Measurements from ENCODE around the gene CCL14.

The CCL14 gene

DNA sequence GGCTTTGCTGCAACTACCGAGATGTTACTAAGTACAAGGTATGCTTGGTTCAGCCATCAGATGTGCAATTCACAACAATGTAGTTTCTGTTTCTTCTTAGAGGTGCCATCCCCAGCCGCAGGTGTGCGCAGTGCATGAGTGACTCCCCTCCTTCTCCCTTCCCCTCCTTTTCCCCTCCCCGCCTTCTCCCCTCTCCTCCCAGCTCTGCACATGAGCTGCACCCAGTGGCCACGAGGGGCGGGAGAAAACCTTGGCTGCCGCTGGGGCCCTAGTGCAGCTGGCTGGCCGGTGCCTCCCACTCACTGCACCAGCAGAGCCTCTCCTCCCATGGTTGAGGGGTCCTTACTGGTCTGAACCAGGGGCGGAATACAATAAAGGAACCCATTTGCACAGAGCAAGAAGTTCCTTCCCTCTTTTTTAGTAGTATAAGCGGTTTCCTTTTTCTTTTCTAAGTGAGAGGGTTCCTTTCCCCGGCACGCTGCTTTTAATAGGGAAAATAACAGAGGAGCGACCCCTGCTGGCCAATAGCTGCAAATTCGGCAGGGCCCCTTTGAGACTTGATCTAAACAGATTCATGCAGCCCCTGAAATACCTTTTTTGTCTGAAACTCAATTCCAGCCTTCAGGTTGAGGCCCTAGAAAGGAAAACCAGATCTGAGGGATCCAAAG, 22.6 kb upstream of the CCL14 start:
- H3K79me2 ChIP-seq (ENCODE audit: control insufficient read depth, insufficient read depth, low read length, poor library complexity): no peaks in the 10 kb centered on the region
- WGBS (ENCODE audit: extremely low coverage, insufficient coverage, insufficient read length): no CpG with 5 or more reads among the region's 14 CpGs
- no peak overlapping the region for H3K18ac ChIP-seq (ENCODE audit: low read length)

DNA sequence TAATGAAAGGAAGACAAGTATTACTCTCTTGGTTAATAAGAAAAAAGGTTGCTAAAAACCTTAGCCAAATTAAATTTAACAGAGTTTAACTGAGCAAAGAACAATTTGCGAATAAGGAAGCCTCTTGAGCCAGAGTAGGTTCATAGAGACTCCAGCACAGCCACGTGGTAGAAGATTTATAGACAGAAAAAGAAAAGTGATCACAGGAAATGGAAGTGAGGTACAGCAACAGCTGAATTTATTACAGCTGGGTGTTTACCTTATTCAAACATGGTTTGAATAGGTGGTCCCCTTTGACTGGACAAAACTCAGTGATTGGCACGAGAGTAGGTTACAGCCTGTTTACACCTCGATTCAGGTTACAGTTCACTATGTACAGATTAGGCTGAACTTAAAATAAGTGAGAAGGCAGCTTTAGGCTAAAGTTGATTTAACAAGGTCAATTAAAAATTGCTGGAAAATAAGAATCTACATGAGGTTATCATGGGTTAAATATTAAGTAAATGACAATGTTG, 18.1 kb upstream of the CCL14 start:
- H3K18ac ChIP-seq (ENCODE audit: low read length): no peak overlapping the region
- no peak overlapping the region for H2BK5ac ChIP-seq (ENCODE audit: low read depth, low read length, poor library complexity)
- H2AFZ ChIP-seq (ENCODE audit: insufficient read depth, low read length, poor library complexity): no peak overlapping the region
- no peak overlapping the region for H2BK120ac ChIP-seq (ENCODE audit: insufficient read depth, low read length, poor library complexity)
- H3K4me1 ChIP-seq (ENCODE audit: control insufficient read depth in 1 of 2, insufficient read depth in 2 of 2, low read length in 2 of 2): no peaks in the 10 kb centered on the region
- no peak overlapping the region for H3K4ac ChIP-seq (ENCODE audit: low read depth, low read length)
- H3K9me3 ChIP-seq (ENCODE audit: insufficient read depth, low read depth, low read length): peaks cover 11% of the 10 kb centered on the region
- H3K79me1 ChIP-seq (ENCODE audit: low read length): no peaks in the 10 kb centered on the region
- no CpG with 5 or more reads among the region's 4 CpGs for WGBS (ENCODE audit: extremely low coverage, insufficient coverage, insufficient read length)
- no peaks in the 10 kb centered on the region for H3K36me3 ChIP-seq (ENCODE audit: control insufficient read depth in 1 of 2, insufficient read depth in 2 of 2, low read length in 2 of 2)
- no peak overlapping the region for H3K27ac ChIP-seq (ENCODE audit: low read depth, low read length)
- no peak for DNase-seq
- no peak overlapping the region for H3K9ac ChIP-seq (ENCODE audit: low read length)
- no peak overlapping the region for H4K8ac ChIP-seq (ENCODE audit: low read depth, low read length)
- no peak overlapping the region for H3K4me3 ChIP-seq (ENCODE audit: low read depth, low read length)
- no peaks in the 10 kb centered on the region for H3K79me2 ChIP-seq (ENCODE audit: control insufficient read depth, insufficient read depth, low read length, poor library complexity)
- no peak overlapping the region for H4K12ac ChIP-seq (ENCODE audit: low read depth, low read length)
- no peak overlapping the region for H3K4me2 ChIP-seq (ENCODE audit: low read length)
- H3K23ac ChIP-seq (ENCODE audit: low read length): no peak overlapping the region
- no peak overlapping the region for H3K14ac ChIP-seq (ENCODE audit: low read length)
- H2AK5ac ChIP-seq (ENCODE audit: low read length): no peak overlapping the region
- H4K91ac ChIP-seq (ENCODE audit: low read depth, low read length): no peak overlapping the region
- H2BK12ac ChIP-seq (ENCODE audit: low read length): no peak overlapping the region
- H3K27me3 ChIP-seq (ENCODE audit: insufficient read depth, low read length): no peaks in the 10 kb centered on the region

More for the DNA sequence above, 22.6 kb upstream of the CCL14 start:
- peaks cover 17% of the 10 kb centered on the region for H3K9me3 ChIP-seq (ENCODE audit: insufficient read depth, low read depth, low read length)
- no peak overlapping the region for H2AFZ ChIP-seq (ENCODE audit: insufficient read depth, low read length, poor library complexity)
- H3K14ac ChIP-seq (ENCODE audit: low read length): no peak overlapping the region
- H3K4ac ChIP-seq (ENCODE audit: low read depth, low read length): no peak overlapping the region
- H4K8ac ChIP-seq (ENCODE audit: low read depth, low read length): no peak overlapping the region
- H4K12ac ChIP-seq (ENCODE audit: low read depth, low read length): no peak overlapping the region
- H2BK120ac ChIP-seq (ENCODE audit: insufficient read depth, low read length, poor library complexity): no peak overlapping the region
- no peak overlapping the region for H3K4me3 ChIP-seq (ENCODE audit: low read depth, low read length)
- H3K4me1 ChIP-seq (ENCODE audit: control insufficient read depth in 1 of 2, insufficient read depth in 2 of 2, low read length in 2 of 2): no peaks in the 10 kb centered on the region
- H4K91ac ChIP-seq (ENCODE audit: low read depth, low read length): no peak overlapping the region
- H2AK5ac ChIP-seq (ENCODE audit: low read length): no peak overlapping the region
- no peaks in the 10 kb centered on the region for H3K79me1 ChIP-seq (ENCODE audit: low read length)
- H3K23ac ChIP-seq (ENCODE audit: low read length): no peak overlapping the region
- no peak overlapping the region for H2BK12ac ChIP-seq (ENCODE audit: low read length)
- no peaks in the 10 kb centered on the region for H3K36me3 ChIP-seq (ENCODE audit: control insufficient read depth in 1 of 2, insufficient read depth in 2 of 2, low read length in 2 of 2)
- no peak overlapping the region for H3K9ac ChIP-seq (ENCODE audit: low read length)
- H3K27me3 ChIP-seq (ENCODE audit: insufficient read depth, low read length): no peaks in the 10 kb centered on the region
- DNase-seq: peak in 1 of 2 donors; percentile 8
- H2BK5ac ChIP-seq (ENCODE audit: low read depth, low read length, poor library complexity): no peak overlapping the region
- H3K27ac ChIP-seq (ENCODE audit: low read depth, low read length): no peak overlapping the region
- H3K4me2 ChIP-seq (ENCODE audit: low read length): no peak overlapping the region

DNA sequence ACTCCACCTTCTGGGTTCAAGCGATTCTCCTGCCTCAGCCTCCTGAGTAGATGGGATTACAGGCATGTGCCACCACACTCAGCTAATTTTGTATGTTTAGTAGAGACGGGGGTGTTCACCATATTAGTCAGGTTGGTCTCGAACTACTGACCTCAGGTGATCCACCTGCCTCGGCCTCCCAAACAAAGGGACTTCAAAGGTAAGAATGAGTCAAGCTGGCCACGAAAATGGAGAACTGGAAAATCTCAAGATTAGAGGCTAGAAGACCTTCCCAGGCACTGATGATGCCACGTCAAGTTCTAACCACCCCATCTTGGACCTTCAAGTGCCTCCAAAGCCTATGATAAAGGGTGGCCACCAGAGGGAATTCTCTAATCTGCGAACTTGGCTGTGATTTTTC, 16.1 kb upstream of the CCL14 start:
- Histone ChIP-seq H4K8ac (ENCODE audit: low read depth, low read length) (no peak overlapping the region), H3K9ac (ENCODE audit: low read length) (no peak overlapping the region), H3K18ac (ENCODE audit: low read length) (no peak overlapping the region), H4K91ac (ENCODE audit: low read depth, low read length) (no peak overlapping the region), H2AFZ (ENCODE audit: insufficient read depth, low read length, poor library complexity) (no peak overlapping the region), H3K4me1 (ENCODE audit: control insufficient read depth in 1 of 2, insufficient read depth in 2 of 2, low read length in 2 of 2) (no peaks in the 10 kb centered on the region), H3K23ac (ENCODE audit: low read length) (no peak overlapping the region), H3K79me1 (ENCODE audit: low read length) (no peaks in the 10 kb centered on the region), H2AK5ac (ENCODE audit: low read length) (no peak overlapping the region), H3K4me2 (ENCODE audit: low read length) (no peak overlapping the region), H3K27me3 (ENCODE audit: insufficient read depth, low read length) (no peaks in the 10 kb centered on the region), H3K9me3 (ENCODE audit: insufficient read depth, low read depth, low read length) (peaks cover under 1% of the 10 kb centered on the region), H2BK12ac (ENCODE audit: low read length) (no peak overlapping the region), H3K4me3 (ENCODE audit: low read depth, low read length) (no peak overlapping the region), H2BK120ac (ENCODE audit: insufficient read depth, low read length, poor library complexity) (no peak overlapping the region), H3K36me3 (ENCODE audit: control insufficient read depth in 1 of 2, insufficient read depth in 2 of 2, low read length in 2 of 2) (no peaks in the 10 kb centered on the region), H3K14ac (ENCODE audit: low read length) (no peak overlapping the region), H3K27ac (ENCODE audit: low read depth, low read length) (no peak overlapping the region), H3K79me2 (ENCODE audit: control insufficient read depth, insufficient read depth, low read length, poor library complexity) (no peaks in the 10 kb centered on the region), H4K12ac (ENCODE audit: low read depth, low read length) (no peak overlapping the region), H2BK5ac (ENCODE audit: low read depth, low read length, poor library complexity) (no peak overlapping the region), H3K4ac (ENCODE audit: low read depth, low read length) (no peak overlapping the region)
- DNase-seq: no peak
- WGBS (ENCODE audit: extremely low coverage, insufficient coverage, insufficient read length): no CpG with 5 or more reads among the region's 7 CpGs

DNA sequence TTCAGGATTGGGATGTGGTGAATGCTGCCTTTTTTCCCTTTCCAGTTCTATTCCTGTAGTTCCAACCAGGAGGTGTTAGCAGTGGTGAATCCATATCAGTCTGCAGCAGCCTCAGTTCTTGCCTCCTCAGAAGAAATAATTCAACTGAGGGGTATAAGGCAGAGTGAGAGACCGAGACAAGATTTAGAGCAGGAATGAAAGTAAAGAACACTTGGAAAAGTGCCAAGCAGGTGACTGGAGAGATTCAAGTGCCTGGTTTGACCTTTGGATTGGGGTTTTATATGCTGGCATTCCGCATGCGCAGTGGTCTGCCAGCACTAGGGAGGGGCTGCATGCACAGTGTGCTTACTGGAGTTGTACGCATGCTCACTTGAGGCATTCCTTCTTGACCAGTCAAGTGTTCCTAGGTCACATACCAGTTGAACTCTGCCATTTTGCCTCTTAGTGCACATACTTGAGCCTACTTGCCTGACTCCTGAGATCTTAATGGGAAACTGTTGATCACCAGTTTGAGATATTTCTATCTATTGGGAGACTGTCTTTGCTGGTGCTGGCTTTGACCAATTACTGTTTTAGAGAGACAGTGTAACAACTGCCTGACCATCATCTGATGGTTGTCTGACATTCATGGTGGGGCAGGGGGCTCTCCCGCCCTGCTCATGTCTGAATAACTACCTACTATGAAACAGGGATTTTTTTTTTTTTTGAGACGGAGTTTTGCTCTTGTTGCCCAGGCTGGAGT, 15.5 kb upstream of the CCL14 start:
- H3K27me3 ChIP-seq (ENCODE audit: insufficient read depth, low read length): no peaks in the 10 kb centered on the region
- no peak overlapping the region for H3K27ac ChIP-seq (ENCODE audit: low read depth, low read length)
- no peak overlapping the region for H2AFZ ChIP-seq (ENCODE audit: insufficient read depth, low read length, poor library complexity)
- H2BK120ac ChIP-seq (ENCODE audit: insufficient read depth, low read length, poor library complexity): no peak overlapping the region
- H4K91ac ChIP-seq (ENCODE audit: low read depth, low read length): no peak overlapping the region
- no peak overlapping the region for H3K14ac ChIP-seq (ENCODE audit: low read length)
- peak overlapping the region; percentile 4 for H3K9ac ChIP-seq (ENCODE audit: low read length)
- no peak overlapping the region for H3K23ac ChIP-seq (ENCODE audit: low read length)
- no peak overlapping the region for H4K8ac ChIP-seq (ENCODE audit: low read depth, low read length)
- H3K4ac ChIP-seq (ENCODE audit: low read depth, low read length): no peak overlapping the region
- no peak overlapping the region for H3K18ac ChIP-seq (ENCODE audit: low read length)
- no peak overlapping the region for H2AK5ac ChIP-seq (ENCODE audit: low read length)
- H3K79me1 ChIP-seq (ENCODE audit: low read length): no peaks in the 10 kb centered on the region
- no peaks in the 10 kb centered on the region for H3K36me3 ChIP-seq (ENCODE audit: control insufficient read depth in 1 of 2, insufficient read depth in 2 of 2, low read length in 2 of 2)
- H3K9me3 ChIP-seq (ENCODE audit: insufficient read depth, low read depth, low read length): no peaks in the 10 kb centered on the region
- no peak overlapping the region for H3K4me2 ChIP-seq (ENCODE audit: low read length)
- H2BK12ac ChIP-seq (ENCODE audit: low read length): no peak overlapping the region
- H2BK5ac ChIP-seq (ENCODE audit: low read depth, low read length, poor library complexity): no peak overlapping the region
- H4K12ac ChIP-seq (ENCODE audit: low read depth, low read length): no peak overlapping the region
- no CpG with 5 or more reads among the region's 6 CpGs for WGBS (ENCODE audit: extremely low coverage, insufficient coverage, insufficient read length)
- H3K4me3 ChIP-seq (ENCODE audit: low read depth, low read length): no peak overlapping the region
- no peaks in the 10 kb centered on the region for H3K79me2 ChIP-seq (ENCODE audit: control insufficient read depth, insufficient read depth, low read length, poor library complexity)
- no peak for DNase-seq
- H3K4me1 ChIP-seq (ENCODE audit: control insufficient read depth in 1 of 2, insufficient read depth in 2 of 2, low read length in 2 of 2): no peaks in the 10 kb centered on the region
